GM06990 (cell line): ENCODE results near the gene SLC35A4.

Source experiments
- DNase-seq: peaks from one replicate; pipeline ENCODE4 v3.0.0-alpha.2; 2011; ENCODE audit not compliant: insufficient read length; ENCODE audit errors: extremely low read depth
- H3K27me3 ChIP-seq: replicated peaks from 2 replicates; pipeline ENCODE4 v1.6.0; 2011; ENCODE audit warnings: low read length; ENCODE audit not compliant: control insufficient read depth, insufficient read depth
- H3K36me3 ChIP-seq: 2 replicates; pipeline ENCODE4 v1.5.1; 2011; ENCODE audit warnings: low read length; ENCODE audit not compliant: control insufficient read depth, insufficient read depth
- H3K4me3 ChIP-seq: replicated peaks from 2 replicates; pipeline ENCODE4 v1.5.1; 2011; ENCODE audit warnings: low read depth, mild to moderate bottlenecking, control low read depth, low read length
- TF ChIP-seq, protein P1 (sequence below): IDR thresholded peaks from 2 replicates; pipeline ENCODE4 v1.5.1; 2011; ENCODE audit warnings: low read length, control low read depth, mild to moderate bottlenecking, inconsistent platforms; ENCODE audit not compliant: insufficient read depth, poor library complexity, severe bottlenecking

SLC35A4 gene

DNA sequence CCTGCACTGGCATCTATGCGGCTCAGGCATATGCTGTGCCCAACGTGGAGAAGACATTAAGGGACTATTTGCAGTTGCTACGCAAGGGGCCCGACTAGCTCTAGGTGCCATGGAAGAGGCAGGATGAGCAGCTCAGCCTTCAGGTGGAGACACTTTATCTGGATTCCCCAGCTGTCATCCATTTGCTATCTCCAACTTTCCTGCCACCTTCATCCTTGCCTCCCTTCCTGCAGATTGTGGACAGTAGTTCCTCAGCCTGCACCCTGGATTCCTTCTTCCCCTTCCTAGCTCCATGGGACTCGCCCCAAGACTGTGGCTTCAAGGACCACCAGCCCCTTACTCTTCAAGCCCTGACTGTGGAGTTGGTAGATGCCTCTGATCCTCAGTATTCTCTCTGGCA, 2.0 kb downstream of the SLC35A4 start:
- no peak for DNase-seq
- H3K27me3 ChIP-seq, result no peaks in the 10 kb centered on the region
- H3K4me3 ChIP-seq, result no peak overlapping the region
- H3K36me3 ChIP-seq, result peaks cover 19% of the 10 kb centered on the region
- TF ChIP-seq, protein P1, sequence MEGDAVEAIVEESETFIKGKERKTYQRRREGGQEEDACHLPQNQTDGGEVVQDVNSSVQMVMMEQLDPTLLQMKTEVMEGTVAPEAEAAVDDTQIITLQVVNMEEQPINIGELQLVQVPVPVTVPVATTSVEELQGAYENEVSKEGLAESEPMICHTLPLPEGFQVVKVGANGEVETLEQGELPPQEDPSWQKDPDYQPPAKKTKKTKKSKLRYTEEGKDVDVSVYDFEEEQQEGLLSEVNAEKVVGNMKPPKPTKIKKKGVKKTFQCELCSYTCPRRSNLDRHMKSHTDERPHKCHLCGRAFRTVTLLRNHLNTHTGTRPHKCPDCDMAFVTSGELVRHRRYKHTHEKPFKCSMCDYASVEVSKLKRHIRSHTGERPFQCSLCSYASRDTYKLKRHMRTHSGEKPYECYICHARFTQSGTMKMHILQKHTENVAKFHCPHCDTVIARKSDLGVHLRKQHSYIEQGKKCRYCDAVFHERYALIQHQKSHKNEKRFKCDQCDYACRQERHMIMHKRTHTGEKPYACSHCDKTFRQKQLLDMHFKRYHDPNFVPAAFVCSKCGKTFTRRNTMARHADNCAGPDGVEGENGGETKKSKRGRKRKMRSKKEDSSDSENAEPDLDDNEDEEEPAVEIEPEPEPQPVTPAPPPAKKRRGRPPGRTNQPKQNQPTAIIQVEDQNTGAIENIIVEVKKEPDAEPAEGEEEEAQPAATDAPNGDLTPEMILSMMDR, result no peak

DNA sequence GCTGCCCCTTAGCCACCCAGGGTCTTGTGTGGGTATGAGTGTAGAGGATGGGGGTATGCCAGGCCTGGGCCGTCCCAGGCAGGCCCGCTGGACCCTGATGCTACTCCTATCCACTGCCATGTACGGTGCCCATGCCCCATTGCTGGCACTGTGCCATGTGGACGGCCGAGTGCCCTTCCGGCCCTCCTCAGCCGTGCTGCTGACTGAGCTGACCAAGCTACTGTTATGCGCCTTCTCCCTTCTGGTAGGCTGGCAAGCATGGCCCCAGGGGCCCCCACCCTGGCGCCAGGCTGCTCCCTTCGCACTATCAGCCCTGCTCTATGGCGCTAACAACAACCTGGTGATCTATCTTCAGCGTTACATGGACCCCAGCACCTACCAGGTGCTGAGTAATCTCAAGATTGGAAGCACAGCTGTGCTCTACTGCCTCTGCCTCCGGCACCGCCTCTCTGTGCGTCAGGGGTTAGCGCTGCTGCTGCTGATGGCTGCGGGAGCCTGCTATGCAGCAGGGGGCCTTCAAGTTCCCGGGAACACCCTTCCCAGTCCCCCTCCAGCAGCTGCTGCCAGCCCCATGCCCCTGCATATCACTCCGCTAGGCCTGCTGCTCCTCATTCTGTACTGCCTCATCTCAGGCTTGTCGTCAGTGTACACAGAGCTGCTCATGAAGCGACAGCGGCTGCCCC, 2.6 kb downstream of the SLC35A4 start:
- no peak for DNase-seq
- TF ChIP-seq, protein P1, result no peak
- peaks cover 17% of the 10 kb centered on the region for H3K36me3 ChIP-seq
- no peak overlapping the region for H3K4me3 ChIP-seq
- H3K27me3 ChIP-seq, result no peaks in the 10 kb centered on the region

DNA sequence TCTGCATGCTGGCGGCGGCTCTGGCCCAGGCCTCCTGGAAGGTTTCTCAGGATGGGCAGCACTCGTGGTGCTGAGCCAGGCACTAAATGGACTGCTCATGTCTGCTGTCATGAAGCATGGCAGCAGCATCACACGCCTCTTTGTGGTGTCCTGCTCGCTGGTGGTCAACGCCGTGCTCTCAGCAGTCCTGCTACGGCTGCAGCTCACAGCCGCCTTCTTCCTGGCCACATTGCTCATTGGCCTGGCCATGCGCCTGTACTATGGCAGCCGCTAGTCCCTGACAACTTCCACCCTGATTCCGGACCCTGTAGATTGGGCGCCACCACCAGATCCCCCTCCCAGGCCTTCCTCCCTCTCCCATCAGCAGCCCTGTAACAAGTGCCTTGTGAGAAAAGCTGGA, 3.2 kb downstream of the SLC35A4 start:
- H3K36me3 ChIP-seq, result peaks cover 17% of the 10 kb centered on the region
- no peaks in the 10 kb centered on the region for H3K27me3 ChIP-seq
- TF ChIP-seq, protein P1, result no peak
- DNase-seq, result no peak
- H3K4me3 ChIP-seq, result no peak overlapping the region

DNA sequence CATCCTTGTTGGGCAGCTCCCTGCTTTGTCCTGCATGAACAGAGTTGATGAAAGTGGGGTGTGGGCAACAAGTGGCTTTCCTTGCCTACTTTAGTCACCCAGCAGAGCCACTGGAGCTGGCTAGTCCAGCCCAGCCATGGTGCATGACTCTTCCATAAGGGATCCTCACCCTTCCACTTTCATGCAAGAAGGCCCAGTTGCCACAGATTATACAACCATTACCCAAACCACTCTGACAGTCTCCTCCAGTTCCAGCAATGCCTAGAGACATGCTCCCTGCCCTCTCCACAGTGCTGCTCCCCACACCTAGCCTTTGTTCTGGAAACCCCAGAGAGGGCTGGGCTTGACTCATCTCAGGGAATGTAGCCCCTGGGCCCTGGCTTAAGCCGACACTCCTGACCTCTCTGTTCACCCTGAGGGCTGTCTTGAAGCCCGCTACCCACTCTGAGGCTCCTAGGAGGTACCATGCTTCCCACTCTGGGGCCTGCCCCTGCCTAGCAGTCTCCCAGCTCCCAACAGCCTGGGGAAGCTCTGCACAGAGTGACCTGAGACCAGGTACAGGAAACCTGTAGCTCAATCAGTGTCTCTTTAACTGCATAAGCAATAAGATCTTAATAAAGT, 3.9 kb downstream of the SLC35A4 start:
- DNase-seq, result no peak
- H3K27me3 ChIP-seq, result no peaks in the 10 kb centered on the region
- H3K36me3 ChIP-seq, result peaks cover 17% of the 10 kb centered on the region
- H3K4me3 ChIP-seq, result no peak overlapping the region
- TF ChIP-seq, protein P1, result no peak

DNA sequence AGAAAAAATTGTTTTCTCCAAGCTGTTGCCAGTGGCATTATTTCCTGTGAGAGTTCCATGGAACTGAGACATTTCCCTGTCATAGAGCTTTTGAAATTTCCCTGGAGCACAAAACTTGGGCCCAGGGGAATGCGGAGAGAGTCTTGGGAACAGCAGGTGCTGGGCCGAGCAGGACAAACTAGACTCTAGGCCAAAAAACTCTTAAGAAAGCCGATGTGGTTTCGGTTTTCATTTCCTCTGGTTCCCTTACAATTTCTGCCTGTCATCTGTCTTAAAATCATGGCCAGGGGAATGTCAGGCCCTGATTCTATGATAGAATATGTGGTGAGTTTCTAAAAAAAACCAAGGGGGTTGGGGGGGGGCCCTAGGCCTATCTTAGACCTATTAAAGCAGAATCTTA, 4.6 kb downstream of the SLC35A4 start:
- Histone ChIP-seq H3K27me3 (no peaks in the 10 kb centered on the region), H3K4me3 (no peak overlapping the region), H3K36me3 (peaks cover 17% of the 10 kb centered on the region)
- TF ChIP-seq, protein P1, result no peak
- DNase-seq, result no peak

DNA sequence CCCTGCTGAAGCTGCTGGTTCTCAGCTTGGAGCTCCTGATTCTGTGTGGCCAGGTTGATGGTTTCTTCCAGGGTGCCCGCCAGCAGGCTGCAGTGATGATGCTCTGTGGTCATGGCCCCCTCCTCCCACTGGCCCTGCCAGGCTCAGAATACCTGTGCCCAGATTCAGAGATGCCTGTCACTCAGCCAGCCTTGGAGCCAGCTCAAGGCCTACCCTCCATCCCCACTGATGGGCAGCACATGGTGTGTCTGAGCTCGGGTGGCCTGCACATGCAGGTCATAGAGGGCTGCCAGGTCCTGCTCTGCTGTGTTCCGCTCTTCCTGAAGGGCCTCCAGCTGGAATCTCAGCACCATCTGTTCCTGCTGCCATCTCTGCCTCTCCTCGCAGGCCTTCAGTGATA, 5.4 kb downstream of the SLC35A4 start:
- Histone ChIP-seq H3K27me3 (no peaks in the 10 kb centered on the region), H3K4me3 (no peak overlapping the region), H3K36me3 (peaks cover 17% of the 10 kb centered on the region)
- DNase-seq, result no peak
- TF ChIP-seq, protein P1, result no peak
